B cell (primary cell): ENCODE measurements around the gene FADD. TPM values are rescaled to one million over a fixed set of nuclear protein-coding genes. Genes with fewer than 3 reads are reported as not detected.

ENCODE experiments used
- ATAC-seq: fragments of 200-7000 bp; cut with Tn5 transposase; one replicate; pipeline ENCODE4 v1.10.0; 2021; ENCODE audit warnings: low read depth, mild to moderate bottlenecking, moderate number of reproducible peaks, moderate library complexity
- CTCF ChIA-PET: fragments of 350-600 bp; sonication (Branson Sonifier 250); formaldehyde crosslinking; loops from one replicate; lab custom pipeline; 2021; ENCODE audit warnings: antibody characterized with exemption, inconsistent platforms; lab: Charles Lee
- POLR2A ChIA-PET: fragments of 350-600 bp; sonication (Branson Sonifier 250); formaldehyde crosslinking; loops from one replicate; lab custom pipeline; 2021; ENCODE audit warnings: antibody characterized with exemption; lab: Charles Lee
- DNase-seq: peaks from one replicate; pipeline ENCODE4 v3.0.0; 2013
- H2AFZ ChIP-seq: 2 replicates; pipeline ENCODE4 v1.6.1; 2012; ENCODE audit warnings: mild to moderate bottlenecking, low read depth, low read length; ENCODE audit not compliant: insufficient read depth, poor library complexity, severe bottlenecking
- H3K27ac ChIP-seq, 2 donors: 1 replicate in 1 of 2; 2 replicates in 1 of 2; pipeline ENCODE4 v1.5.1; 2012 to 2013; ENCODE audit warnings: low read length in 2 of 2, mild to moderate bottlenecking in 2 of 2, moderate library complexity in 1 of 2
- H3K27me3 ChIP-seq, 4 experiments: fragments of 200-600 bp in 1 of 4; sonication (generic) in 1 of 4; replicated peaks in 1 of 4; 1 replicate in 2 of 4; 2 replicates in 2 of 4; pipeline versions ENCODE4 v1.6.1 to v1.7.0; 2013 to 2016; ENCODE audit warnings: low read length in 3 of 4, mild to moderate bottlenecking in 2 of 4, mixed read lengths in 1 of 4, moderate library complexity in 1 of 4; ENCODE audit not compliant: insufficient read depth in 4 of 4, control insufficient read depth in 3 of 4; ENCODE audit errors: control extremely low read depth in 1 of 4
- H3K36me3 ChIP-seq, 2 experiments: replicated peaks in 1 of 2; 1 replicate in 1 of 2; 2 replicates in 1 of 2; pipeline versions ENCODE4 v1.6.1 to v1.7.1; 2013; ENCODE audit warnings: low read length in 1 of 2; ENCODE audit not compliant: insufficient read depth in 2 of 2, control insufficient read depth in 1 of 2; ENCODE audit errors: control extremely low read depth in 1 of 2, extremely low read depth in 1 of 2
- H3K4me1 ChIP-seq, 2 donors: fragments of 200-600 bp in 1 of 2; sonication (generic) in 1 of 2; 1 replicate in 1 of 2; 2 replicates in 1 of 2; pipeline versions ENCODE4 v1.5.1 to v1.6.1; 2013 to 2017; ENCODE audit warnings: low read length in 2 of 2; ENCODE audit not compliant: control insufficient read depth in 2 of 2, insufficient read depth in 2 of 2
- H3K4me2 ChIP-seq: replicated peaks from 2 replicates; pipeline ENCODE3; 2012; ENCODE audit warnings: mild to moderate bottlenecking, low read depth, low read length; ENCODE audit not compliant: poor library complexity, severe bottlenecking
- H3K4me3 ChIP-seq, 5 experiments: fragments of 200-600 bp in 1 of 5; sonication (generic) in 1 of 5; 1 replicate in 3 of 5; 2 replicates in 2 of 5; pipeline versions ENCODE4 v1.5.1 to v1.7.0; 2011 to 2016; ENCODE audit warnings: low read length in 4 of 5, mild to moderate bottlenecking in 4 of 5, low read depth in 2 of 5, control low read depth in 1 of 5, moderate library complexity in 1 of 5; ENCODE audit not compliant: insufficient read depth in 1 of 5; ENCODE audit errors: control extremely low read depth in 1 of 5, extremely low read depth in 1 of 5
- H3K79me2 ChIP-seq: fragments of 200-600 bp; sonication (generic); one replicate; pipeline ENCODE4 v1.6.0; 2016; ENCODE audit warnings: low read length; ENCODE audit not compliant: control insufficient read depth, insufficient read depth
- H3K9ac ChIP-seq: fragments of 200-600 bp; sonication (generic); 2 replicates; pipeline ENCODE4 v1.6.1; 2017; ENCODE audit warnings: mild to moderate bottlenecking, low read length, moderate library complexity
- H3K9me3 ChIP-seq, 3 donors: one replicate each; pipeline versions ENCODE4 v1.6.1 to v1.7.1; 2013; ENCODE audit warnings: low read length in 2 of 3; ENCODE audit not compliant: control insufficient read depth in 2 of 3, insufficient read depth in 1 of 3; ENCODE audit errors: control extremely low read depth in 1 of 3
- H4K20me1 ChIP-seq: 2 replicates; pipeline ENCODE4 v1.6.0; 2012; ENCODE audit warnings: mild to moderate bottlenecking, low read length; ENCODE audit not compliant: insufficient read depth, control insufficient read depth, poor library complexity, severe bottlenecking
- H3K27ac Mint-ChIP-seq: one replicate; pipeline ENCODE4 v1.8.0; 2021; ENCODE audit warnings: mixed read lengths
- H3K27me3 Mint-ChIP-seq: one replicate; pipeline ENCODE4 v1.8.0; 2021; ENCODE audit warnings: mixed read lengths
- H3K4me1 Mint-ChIP-seq: one replicate; pipeline ENCODE4 v1.8.0; 2021; ENCODE audit warnings: mixed read lengths
- H3K4me3 Mint-ChIP-seq: one replicate; pipeline ENCODE4 v1.8.0; 2021; ENCODE audit warnings: mixed read lengths
- H3K9me3 Mint-ChIP-seq: one replicate; pipeline ENCODE4 v1.8.0; 2022; ENCODE audit warnings: mixed read lengths; ENCODE audit not compliant: insufficient read depth
- CTCF ChIP-seq: fragments of 200-600 bp; IDR thresholded peaks from one replicate; pipeline ENCODE4 v1.8.0; 2022; ENCODE audit warnings: antibody characterized with exemption, mild to moderate bottlenecking
- EZH2 ChIP-seq: IDR thresholded peaks from 2 replicates; pipeline ENCODE4 v1.6.1; 2012; ENCODE audit warnings: borderline replicate concordance, low read depth, mild to moderate bottlenecking, moderate library complexity, low read length; ENCODE audit not compliant: insufficient read depth, poor library complexity, severe bottlenecking
- WGBS: methylation state at CpG from one replicate; pipeline ENCODE4 v1.1.5; 2013; ENCODE audit warnings: missing lambda C conversion rate; ENCODE audit not compliant: insufficient coverage; 5-methylcytosine and 5-hydroxymethylcytosine counted together
- intact Hi-C: fragments of 100-400 bp; cut with micrococcal nuclease; formaldehyde crosslinking; loops from one replicate; pipeline ENCODE4 v1.10.0; 2022
- polyA plus RNA-seq: library from polyadenylated mRNA; depleted of rRNA; stranded (reverse); fragments of >200 nt; gene quantifications from 2 replicates; pipeline ENCODE4 v1.2.3, GENCODE V29; 2012
- total RNA-seq, 2 donors: library from RNA; stranded (reverse); fragments of 120-200 nt in 1 of 2; gene quantifications; 1 replicate in 1 of 2; 2 replicates in 1 of 2; pipeline versions ENCODE4 v1.2.3 to v1.2.4, GENCODE V29; 2013 to 2022

Gene FADD
- total and polyA plus RNA-seq, 2 donors (not counting 1 experiment from before 2014, with no cell fraction given), result 5.4 to 26.6 TPM

GRCh38 chr11:70233962-70234361 is 30.9 kb downstream of the FADD start:
- intact Hi-C loops, result no loop called here
- H3K4me3 ChIP-seq, result no peak overlapping the region
- no peak overlapping the region for H2AFZ ChIP-seq
- CTCF ChIA-PET, result no interaction called here
- no peak for DNase-seq
- Mint-ChIP-seq H3K27ac (no peak overlapping the region), H3K9me3 (no peaks in the 10 kb centered on the region), H3K4me1 (no peaks in the 10 kb centered on the region), H3K27me3 (peaks cover 13% of the 10 kb centered on the region), H3K4me3 (no peak overlapping the region)
- ATAC-seq, result no peak
- H3K4me2 ChIP-seq, result no peak overlapping the region
- H3K4me1 ChIP-seq, result no peaks in the 10 kb centered on the region
- H3K27ac ChIP-seq, result no peak overlapping the region
- H4K20me1 ChIP-seq, result no peaks in the 10 kb centered on the region
- WGBS, result 87% methylated on average over 8 of the region's 9 CpGs
- no peaks in the 10 kb centered on the region for H3K27me3 ChIP-seq
- no peaks in the 10 kb centered on the region for H3K36me3 ChIP-seq
- peaks cover 0 to 3% (median 0%) of the 10 kb centered on the region in 3 donors for H3K9me3 ChIP-seq
- H3K9ac ChIP-seq, result no peak overlapping the region
- POLR2A ChIA-PET, result interaction anchor here (0.6 kb wide), 1 partner anchor 60 kb away, joined by 5 read pairs; no protein-coding TSS in a partner anchor
- TF ChIP-seq CTCF (no peak), EZH2 (no peak)
- no peaks in the 10 kb centered on the region for H3K79me2 ChIP-seq

- Histone ChIP-seq H3K4me3 (no peak overlapping the region), H3K9ac (no peak overlapping the region), H3K27ac (no peak overlapping the region), H3K36me3 (no peaks in the 10 kb centered on the region), H3K79me2 (no peaks in the 10 kb centered on the region), H3K4me2 (no peak overlapping the region), H2AFZ (no peak overlapping the region), H3K27me3 (peaks cover 0 to 4% (median 1%) of the 10 kb centered on the region in 4 experiments), H3K4me1 (no peaks in the 10 kb centered on the region), H4K20me1 (no peaks in the 10 kb centered on the region), H3K9me3 (no peaks in the 10 kb centered on the region)
- TF ChIP-seq CTCF (no peak), EZH2 (no peak)
- H3K4me3 Mint-ChIP-seq, result no peak overlapping the region
- 78% methylated on average over 16 of the region's 16 CpGs for WGBS
- no peak for ATAC-seq
- ChIA-PET POLR2A (no interaction called here), CTCF (no interaction called here)
- no peaks in the 10 kb centered on the region for H3K4me1 Mint-ChIP-seq
- intact Hi-C loops, result no loop called here
- H3K27ac Mint-ChIP-seq, result no peak overlapping the region
- no peaks in the 10 kb centered on the region for H3K9me3 Mint-ChIP-seq
- H3K27me3 Mint-ChIP-seq, result peaks cover 24% of the 10 kb centered on the region
- DNase-seq, result no peak
These were observed 37.2 kb downstream of the FADD start for GRCh38 chr11:70240337-70240736.
